Measurements from ENCODE around the gene SORBS2.

- no peak for TF ChIP-seq CTCF (IDR thresholded peaks at IDR 0.05)
- no peak for TF ChIP-seq ZFX (IDR thresholded peaks at IDR 0.05; ENCODE audit: borderline replicate concordance)
These were observed 36.9 kb downstream of the SORBS2 start for GRCh38 chr4:185774845-185775680.
